Measurements from ENCODE around the gene METTL16. TPM values are rescaled to one million over a fixed set of nuclear protein-coding genes. Genes with fewer than 3 reads are reported as not detected.

The METTL16 gene
- total RNA-seq, 2 experiments from 2014 or later: 26.6 to 41.5 TPM

GRCh38 chr17:2372681-2373080 is 139.0 kb downstream of the METTL16 start:
- Histone ChIP-seq H3K9me3 (ENCODE audit: low read length) (no peaks in the 10 kb centered on the region), H3K27ac (ENCODE audit: low read depth, low read length, poor library complexity, severe bottlenecking) (no peak overlapping the region), H3K4me3 (ENCODE audit: low read depth, low read length, poor library complexity, severe bottlenecking) (no peak overlapping the region), H3K4me1 (ENCODE audit: insufficient read depth, low read length, poor library complexity, severe bottlenecking) (no peaks in the 10 kb centered on the region), H4K20me1 (ENCODE audit: insufficient read depth, low read length) (no peaks in the 10 kb centered on the region), H2AFZ (ENCODE audit: low read length) (no peak overlapping the region), H3K36me3 (ENCODE audit: insufficient read depth, low read length) (no peaks in the 10 kb centered on the region), H3K79me2 (ENCODE audit: insufficient read depth, low read depth, low read length) (no peaks in the 10 kb centered on the region), H3K9me2 (ENCODE audit: insufficient read depth, low read length) (no peaks in the 10 kb centered on the region), H3K4me2 (ENCODE audit: low read length) (no peak overlapping the region)
- no peak for DNase-seq (ENCODE audit: low spot score)
- ChIA-PET CTCF (ENCODE audit: unreplicated experiment) (no interaction called here), POLR2A (no interaction called here)
- TF ChIP-seq CTCF (conservative IDR thresholded peaks at IDR 0.05; ENCODE audit: low read length): no peak
- TF ChIP-seq EZH2phosphoT487 (IDR thresholded peaks at IDR 0.05; ENCODE audit: borderline replicate concordance, low read depth, low read length): no peak
- intact Hi-C loops (cut with micrococcal nuclease; ENCODE audit: unreplicated experiment): no loop called here
- BruUV-seq (replicated peaks): no TSS peak

- TF ChIP-seq CTCF (conservative IDR thresholded peaks at IDR 0.05; ENCODE audit: low read length) (no peak), EZH2phosphoT487 (IDR thresholded peaks at IDR 0.05; ENCODE audit: borderline replicate concordance, low read depth, low read length) (no peak)
- H3K4me2 ChIP-seq (ENCODE audit: low read length): no peak overlapping the region
- CTCF ChIA-PET (ENCODE audit: unreplicated experiment): no interaction called here
- H3K79me2 ChIP-seq (ENCODE audit: insufficient read depth, low read depth, low read length): no peaks in the 10 kb centered on the region
- no peak for DNase-seq (ENCODE audit: low spot score)
- no peak overlapping the region for H2AFZ ChIP-seq (ENCODE audit: low read length)
- no peaks in the 10 kb centered on the region for H3K9me2 ChIP-seq (ENCODE audit: insufficient read depth, low read length)
- H4K20me1 ChIP-seq (ENCODE audit: insufficient read depth, low read length): no peaks in the 10 kb centered on the region
- intact Hi-C loops (cut with micrococcal nuclease; ENCODE audit: unreplicated experiment): no loop called here
- H3K27ac ChIP-seq (ENCODE audit: low read depth, low read length, poor library complexity, severe bottlenecking): no peak overlapping the region
- POLR2A ChIA-PET: no interaction called here
- BruUV-seq (replicated peaks): no TSS peak
- H3K9me3 ChIP-seq (ENCODE audit: low read length): no peaks in the 10 kb centered on the region
- no peak overlapping the region for H3K4me3 ChIP-seq (ENCODE audit: low read depth, low read length, poor library complexity, severe bottlenecking)
- no peaks in the 10 kb centered on the region for H3K36me3 ChIP-seq (ENCODE audit: insufficient read depth, low read length)
- no peaks in the 10 kb centered on the region for H3K4me1 ChIP-seq (ENCODE audit: insufficient read depth, low read length, poor library complexity, severe bottlenecking)
These were observed 139.5 kb downstream of the METTL16 start for GRCh38 chr17:2372180-2372579.

DNA sequence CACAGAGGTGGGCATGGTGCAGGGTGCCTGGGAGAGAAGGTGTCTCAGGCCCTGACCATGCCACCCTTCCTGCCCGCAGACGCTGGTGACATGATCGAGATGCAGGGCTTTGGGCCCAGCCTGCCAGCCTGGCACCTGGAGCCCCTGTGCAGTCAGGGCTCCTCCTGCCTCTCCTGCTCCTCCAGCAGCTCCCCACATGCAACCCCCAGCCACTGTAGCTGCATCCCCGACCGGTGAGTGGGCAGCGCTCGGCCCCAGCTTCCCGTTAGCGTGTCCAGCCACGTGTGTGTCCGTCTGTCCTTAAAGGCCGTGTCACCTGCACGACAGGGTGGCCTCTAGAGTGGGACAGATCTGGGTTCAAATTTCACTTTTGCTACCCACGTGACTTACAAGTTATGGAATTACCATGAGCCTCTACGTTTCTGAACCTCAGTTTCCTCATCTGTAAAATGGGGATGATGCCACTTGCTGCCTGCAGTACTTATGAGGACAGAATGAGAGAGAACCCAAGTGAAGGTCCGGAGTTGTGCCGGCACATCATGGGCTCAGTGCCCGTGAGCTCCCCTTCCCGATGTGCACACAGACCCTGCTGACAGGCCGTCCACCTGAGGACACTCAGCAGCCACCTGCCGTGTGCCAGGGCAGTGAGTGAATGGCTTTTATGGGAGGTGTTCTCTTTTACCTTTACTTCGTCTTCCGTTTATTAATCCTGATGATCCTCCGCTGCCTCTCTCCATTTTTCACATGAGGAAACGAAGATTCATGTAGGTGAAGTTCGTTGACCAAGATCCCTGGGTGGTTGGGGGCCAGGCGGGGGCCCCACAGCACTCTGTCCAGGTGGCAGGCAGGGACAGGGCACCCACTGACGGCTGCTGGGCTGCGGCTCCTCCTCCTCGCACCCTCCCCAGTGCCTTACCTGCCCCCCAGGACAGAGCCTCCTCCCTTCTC is 140.2 kb downstream of the METTL16 start:
- H3K9me2 ChIP-seq (ENCODE audit: insufficient read depth, low read length): no peaks in the 10 kb centered on the region
- no peak overlapping the region for H3K4me2 ChIP-seq (ENCODE audit: low read length)
- no peaks in the 10 kb centered on the region for H4K20me1 ChIP-seq (ENCODE audit: insufficient read depth, low read length)
- H2AFZ ChIP-seq (ENCODE audit: low read length): no peak overlapping the region
- TF ChIP-seq EZH2phosphoT487 (IDR thresholded peaks at IDR 0.05; ENCODE audit: borderline replicate concordance, low read depth, low read length) (no peak), CTCF (conservative IDR thresholded peaks at IDR 0.05; ENCODE audit: low read length) (no peak)
- intact Hi-C loops (cut with micrococcal nuclease; ENCODE audit: unreplicated experiment): no loop called here
- ChIA-PET CTCF (ENCODE audit: unreplicated experiment) (no interaction called here), POLR2A (interaction anchor here (0.6 kb wide), 2 partner anchors 12 to 269 kb away, joined by 3 to 5 read pairs; no protein-coding TSS in a partner anchor)
- no peaks in the 10 kb centered on the region for H3K36me3 ChIP-seq (ENCODE audit: insufficient read depth, low read length)
- no peaks in the 10 kb centered on the region for H3K79me2 ChIP-seq (ENCODE audit: insufficient read depth, low read depth, low read length)
- no peaks in the 10 kb centered on the region for H3K9me3 ChIP-seq (ENCODE audit: low read length)
- no peak for DNase-seq (ENCODE audit: low spot score)
- no peaks in the 10 kb centered on the region for H3K4me1 ChIP-seq (ENCODE audit: insufficient read depth, low read length, poor library complexity, severe bottlenecking)
- no peak overlapping the region for H3K27ac ChIP-seq (ENCODE audit: low read depth, low read length, poor library complexity, severe bottlenecking)
- no peak overlapping the region for H3K4me3 ChIP-seq (ENCODE audit: low read depth, low read length, poor library complexity, severe bottlenecking)
- BruUV-seq (replicated peaks): no TSS peak
